Testis (tissue), 2 donors: ENCODE measurements around the gene BASP1.
A peak's percentile ranks its signal among the peaks of the same experiment; 100 is the strongest.

Experiments used
- POLR2A ChIP-seq: fragments of 450-650 bp; IDR thresholded peaks from one replicate; pipeline ENCODE4 v1.6.1; 2017; ENCODE audit warnings: antibody characterized with exemption, mild to moderate bottlenecking, moderate library complexity
- TF ChIP-seq, protein P1 (sequence below), 3 experiments: fragments of 450-650 bp in 2 of 3; fragments of 200-600 bp in 1 of 3; sonication (generic) in 1 of 3; IDR thresholded peaks; one replicate each; pipeline ENCODE4 v1.5.1; 2016 to 2019; ENCODE audit warnings: antibody characterized with exemption in 3 of 3, mild to moderate bottlenecking in 2 of 3, moderate library complexity in 1 of 3

DNA sequence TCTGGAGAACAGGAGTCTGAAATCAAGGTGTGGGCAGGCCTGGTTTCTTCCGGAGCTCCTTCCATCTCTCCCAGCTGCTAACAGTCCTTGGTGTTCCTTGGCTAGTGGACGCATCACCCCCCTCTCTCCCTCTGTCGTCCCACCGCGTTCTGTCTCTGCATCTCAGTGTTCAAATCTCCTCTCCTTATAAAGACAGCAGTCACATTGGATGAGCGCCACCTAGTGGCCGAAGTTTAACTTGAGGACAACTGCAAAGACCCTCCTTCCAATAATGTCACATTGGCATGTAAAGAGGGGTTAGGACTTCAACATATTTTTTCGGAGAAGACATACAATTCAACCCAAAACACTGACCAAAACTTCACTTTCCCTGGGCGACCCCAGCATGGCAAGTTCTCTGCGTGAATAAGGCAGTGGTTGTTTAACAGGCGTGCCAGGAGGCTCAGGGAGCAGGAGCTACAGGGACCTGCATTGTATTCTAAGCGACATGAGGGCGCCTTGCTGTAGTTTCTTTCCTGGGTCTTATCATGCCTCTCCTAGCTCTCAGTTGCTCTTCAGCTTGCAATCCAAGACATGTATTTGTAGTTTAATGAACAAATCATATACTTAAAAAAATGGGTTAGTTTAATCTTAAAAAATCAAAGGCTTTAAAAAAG lies 27.9 kb upstream of the BASP1 start:
- TF ChIP-seq, protein P1, sequence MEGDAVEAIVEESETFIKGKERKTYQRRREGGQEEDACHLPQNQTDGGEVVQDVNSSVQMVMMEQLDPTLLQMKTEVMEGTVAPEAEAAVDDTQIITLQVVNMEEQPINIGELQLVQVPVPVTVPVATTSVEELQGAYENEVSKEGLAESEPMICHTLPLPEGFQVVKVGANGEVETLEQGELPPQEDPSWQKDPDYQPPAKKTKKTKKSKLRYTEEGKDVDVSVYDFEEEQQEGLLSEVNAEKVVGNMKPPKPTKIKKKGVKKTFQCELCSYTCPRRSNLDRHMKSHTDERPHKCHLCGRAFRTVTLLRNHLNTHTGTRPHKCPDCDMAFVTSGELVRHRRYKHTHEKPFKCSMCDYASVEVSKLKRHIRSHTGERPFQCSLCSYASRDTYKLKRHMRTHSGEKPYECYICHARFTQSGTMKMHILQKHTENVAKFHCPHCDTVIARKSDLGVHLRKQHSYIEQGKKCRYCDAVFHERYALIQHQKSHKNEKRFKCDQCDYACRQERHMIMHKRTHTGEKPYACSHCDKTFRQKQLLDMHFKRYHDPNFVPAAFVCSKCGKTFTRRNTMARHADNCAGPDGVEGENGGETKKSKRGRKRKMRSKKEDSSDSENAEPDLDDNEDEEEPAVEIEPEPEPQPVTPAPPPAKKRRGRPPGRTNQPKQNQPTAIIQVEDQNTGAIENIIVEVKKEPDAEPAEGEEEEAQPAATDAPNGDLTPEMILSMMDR (IDR thresholded peaks at IDR 0.05) = peak; percentile 83 to 97 (median 84)
- TF ChIP-seq POLR2A = no peak
